GM18519 (cell line): Measurements from ENCODE around the gene MALT1.

Experiments
- ATAC-seq: cut with Tn5 transposase; IDR thresholded peaks from one replicate; pipeline ENCODE4 v1.9.1; 2021; ENCODE audit warnings: mild to moderate bottlenecking, moderate library complexity; ENCODE audit not compliant: unreplicated experiment, low FRiP score

Gene MALT1

GRCh38 chr18:58793361-58793760 lies 122.1 kb downstream of the MALT1 start:
- no peak for ATAC-seq

GRCh38 chr18:58796220-58796619 lies 125.0 kb downstream of the MALT1 start:
- ATAC-seq: no peak

GRCh38 chr18:58800582-58800981 lies 129.3 kb downstream of the MALT1 start:
- ATAC-seq: peak; percentile 96

- no peak for ATAC-seq
Measured at GRCh38 chr18:58802959-58803358, 131.7 kb downstream of the MALT1 start.

- ATAC-seq: no peak
Measured at GRCh38 chr18:58803978-58804377, 132.7 kb downstream of the MALT1 start.
